Measurements from ENCODE around the gene SHISA2.

Gene SHISA2

DNA sequence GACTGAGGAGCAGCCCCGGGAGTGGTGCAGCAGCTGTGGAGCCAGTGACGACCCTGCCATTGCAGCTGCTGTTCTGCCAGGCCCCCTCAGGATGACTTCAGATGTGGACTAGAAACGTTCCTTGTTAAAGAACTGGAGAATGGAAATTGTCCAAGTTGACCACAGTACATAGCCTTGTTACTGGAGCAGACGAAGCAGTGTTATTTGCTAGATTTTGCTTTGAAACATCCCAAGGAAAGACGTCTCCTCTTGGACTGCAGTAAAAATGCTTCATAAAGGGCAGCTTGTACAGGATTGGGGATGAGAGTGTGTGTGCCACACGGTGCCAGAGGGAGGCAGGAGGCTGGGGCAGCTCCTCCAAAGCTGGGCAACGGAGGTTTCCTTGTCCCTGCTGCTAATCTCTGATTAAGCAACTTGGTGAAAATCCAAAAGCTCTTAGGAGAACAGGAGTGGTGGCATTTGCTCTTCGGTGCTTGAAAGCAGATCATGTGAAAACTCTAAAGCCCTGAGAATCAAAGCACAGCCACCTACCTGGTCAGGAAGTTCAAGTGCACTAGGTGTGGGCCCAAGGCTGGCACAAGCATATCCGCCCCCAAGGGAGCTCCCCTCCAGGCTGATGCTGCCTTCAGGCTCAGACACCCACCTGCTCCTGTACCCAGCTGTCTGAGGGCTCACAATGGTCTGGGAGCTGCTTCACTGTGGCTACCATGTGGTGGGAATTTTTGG lies 34.5 kb downstream of the SHISA2 start:
- DNase-seq = no peak

- no peak for DNase-seq
Observed at GRCh38 chr13:26016189-26016588, 35.6 kb downstream of the SHISA2 start.

GRCh38 chr13:26015271-26016125 lies 36.3 kb downstream of the SHISA2 start:
- DNase-seq = no peak

DNA sequence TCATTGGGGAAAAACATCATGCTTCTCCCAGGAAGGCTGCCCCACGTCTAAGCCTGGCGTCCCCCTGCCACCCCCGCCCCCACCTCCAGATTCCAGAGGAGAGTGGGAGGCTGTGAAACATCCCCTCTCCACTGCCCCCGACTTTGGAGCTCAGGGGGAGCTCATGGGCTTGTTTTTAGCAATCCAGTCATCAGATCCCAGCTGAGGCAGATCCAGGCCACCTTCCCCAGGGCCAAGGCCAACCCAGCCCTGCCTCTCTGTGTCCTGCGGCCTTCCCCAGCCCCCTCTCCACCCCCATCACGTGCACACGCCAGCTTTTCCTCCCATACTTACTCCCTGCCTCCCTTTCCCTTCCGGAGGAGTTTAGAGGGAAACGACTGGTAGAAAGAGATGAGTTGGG lies 38.8 kb downstream of the SHISA2 start:
- DNase-seq = no peak

- peak; percentile 39 to 59 for DNase-seq
Observed at GRCh38 chr13:26011996-26012821, 39.6 kb downstream of the SHISA2 start.

GRCh38 chr13:26011208-26011573 lies 40.6 kb downstream of the SHISA2 start:
- no peak for DNase-seq

DNA sequence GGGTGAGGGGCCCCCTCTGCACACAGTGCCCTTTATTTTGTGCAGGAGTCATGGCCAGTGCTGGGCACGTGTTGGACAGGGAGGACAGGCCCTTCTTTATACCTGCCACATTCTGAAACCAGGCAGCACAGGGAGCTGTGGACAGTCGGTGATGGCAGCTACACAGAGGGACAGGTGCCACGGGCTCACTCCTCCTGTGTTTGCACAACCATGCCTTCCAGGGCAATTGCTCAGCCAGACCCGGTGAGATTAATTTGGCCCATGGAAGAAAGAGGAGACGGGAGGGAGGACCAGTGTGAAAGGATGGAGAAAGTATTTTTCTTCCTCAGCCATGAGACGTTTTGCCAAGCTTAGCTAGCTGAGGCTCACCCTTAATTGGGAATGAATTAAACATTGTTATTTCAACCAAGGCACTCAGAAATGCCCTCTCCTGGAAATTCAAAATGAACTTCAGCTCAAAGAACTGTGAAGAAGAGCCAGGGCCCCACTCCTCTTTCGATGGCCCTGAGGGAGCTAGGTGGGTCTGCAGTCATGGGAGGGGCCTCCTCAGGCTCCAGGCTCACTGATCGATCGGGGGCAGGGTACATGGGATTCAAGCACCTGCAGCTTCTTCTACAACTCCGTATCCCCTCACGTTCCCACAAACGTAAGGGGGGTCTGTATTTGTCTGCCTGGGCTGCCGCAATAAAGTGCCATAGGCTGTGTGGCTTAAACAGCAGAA lies 41.2 kb downstream of the SHISA2 start:
- no peak for DNase-seq

GRCh38 chr13:26007261-26008125 lies 44.3 kb downstream of the SHISA2 start:
- DNase-seq = no peak

All from activated CD4-positive, alpha-beta T cell treated with anti-CD3 and anti-CD28 coated beads, Interleukin-2, amount 50 U/mL, for 4 hours (primary cell).